Astrocyte of the cerebellum (primary cell): Measurements from ENCODE around the gene PARP8.

Source experiments
- DNase-seq: peaks from one replicate; pipeline ENCODE4 v3.0.0-alpha.2; 2011; ENCODE audit warnings: low read depth
- H3K4me3 ChIP-seq: 2 replicates; pipeline ENCODE4 v1.5.1; 2011; ENCODE audit warnings: mild to moderate bottlenecking, low read depth, low read length, moderate library complexity
- in situ Hi-C: cut with HindIII; loops from 2 replicates; pipeline ENCODE4 v1.10.0; 2017; ENCODE audit warnings: low sequenced_read_pairs
- TF ChIP-seq, protein P1 (sequence below): IDR thresholded peaks from 2 replicates; pipeline ENCODE4 v1.5.1; 2012; ENCODE audit warnings: low read length, low read depth, moderate library complexity, mild to moderate bottlenecking; ENCODE audit errors: missing control alignments

The PARP8 gene

GRCh38 chr5:50702615-50703366, 36.4 kb downstream of the PARP8 start:
- DNase-seq = no peak
- H3K4me3 ChIP-seq = no peak overlapping the region
- TF ChIP-seq, protein P1, sequence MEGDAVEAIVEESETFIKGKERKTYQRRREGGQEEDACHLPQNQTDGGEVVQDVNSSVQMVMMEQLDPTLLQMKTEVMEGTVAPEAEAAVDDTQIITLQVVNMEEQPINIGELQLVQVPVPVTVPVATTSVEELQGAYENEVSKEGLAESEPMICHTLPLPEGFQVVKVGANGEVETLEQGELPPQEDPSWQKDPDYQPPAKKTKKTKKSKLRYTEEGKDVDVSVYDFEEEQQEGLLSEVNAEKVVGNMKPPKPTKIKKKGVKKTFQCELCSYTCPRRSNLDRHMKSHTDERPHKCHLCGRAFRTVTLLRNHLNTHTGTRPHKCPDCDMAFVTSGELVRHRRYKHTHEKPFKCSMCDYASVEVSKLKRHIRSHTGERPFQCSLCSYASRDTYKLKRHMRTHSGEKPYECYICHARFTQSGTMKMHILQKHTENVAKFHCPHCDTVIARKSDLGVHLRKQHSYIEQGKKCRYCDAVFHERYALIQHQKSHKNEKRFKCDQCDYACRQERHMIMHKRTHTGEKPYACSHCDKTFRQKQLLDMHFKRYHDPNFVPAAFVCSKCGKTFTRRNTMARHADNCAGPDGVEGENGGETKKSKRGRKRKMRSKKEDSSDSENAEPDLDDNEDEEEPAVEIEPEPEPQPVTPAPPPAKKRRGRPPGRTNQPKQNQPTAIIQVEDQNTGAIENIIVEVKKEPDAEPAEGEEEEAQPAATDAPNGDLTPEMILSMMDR = no peak
- in situ Hi-C loops = no loop called here

DNA sequence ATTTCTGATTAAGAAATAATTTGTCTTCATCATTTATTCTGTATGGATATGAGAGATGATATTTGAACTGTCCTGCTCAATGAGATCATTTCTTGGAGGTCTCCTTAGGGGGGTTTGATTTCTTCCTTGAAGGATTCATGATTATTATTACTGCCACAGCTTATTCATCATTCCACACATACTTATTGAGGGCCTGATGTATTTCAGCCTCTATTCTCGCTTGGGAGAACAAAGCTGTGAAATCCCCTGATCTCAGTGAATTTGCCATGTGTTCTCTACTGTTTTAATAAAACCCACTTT, 36.9 kb downstream of the PARP8 start:
- TF ChIP-seq, protein P1 = no peak
- DNase-seq = no peak
- no peak overlapping the region for H3K4me3 ChIP-seq
- in situ Hi-C loops = no loop called here

GRCh38 chr5:50704730-50705129, 38.3 kb downstream of the PARP8 start:
- DNase-seq = no peak
- TF ChIP-seq, protein P1 = no peak
- in situ Hi-C loops = no loop called here
- H3K4me3 ChIP-seq = no peak overlapping the region

- DNase-seq = no peak
- H3K4me3 ChIP-seq = no peak overlapping the region
- TF ChIP-seq, protein P1 = no peak
- in situ Hi-C loops = no loop called here
Measured at GRCh38 chr5:50709471-50709870, 43.0 kb downstream of the PARP8 start.

GRCh38 chr5:50710838-50711237, 44.4 kb downstream of the PARP8 start:
- no peak overlapping the region for H3K4me3 ChIP-seq
- DNase-seq = no peak
- in situ Hi-C loops = no loop called here
- TF ChIP-seq, protein P1 = no peak

DNA sequence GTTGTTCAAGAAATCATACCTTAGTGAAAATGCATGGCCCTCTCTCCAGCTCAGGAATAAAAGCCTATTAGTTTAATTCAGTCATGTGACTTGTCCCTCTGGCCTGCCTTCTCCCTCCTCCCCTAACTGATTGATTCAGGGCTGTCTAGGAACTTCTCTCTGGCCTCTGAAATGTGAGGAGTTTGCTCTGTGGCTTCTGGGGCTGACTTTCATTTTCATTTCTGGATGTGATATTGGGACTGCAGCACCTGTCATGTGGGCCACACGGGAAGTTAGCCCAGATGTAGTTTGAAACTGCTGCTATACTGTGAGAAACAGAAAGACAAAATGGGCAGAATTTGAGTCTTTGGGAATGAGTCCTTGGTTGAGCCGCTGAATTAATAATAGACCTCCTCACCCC, 44.8 kb downstream of the PARP8 start:
- no peak for DNase-seq
- in situ Hi-C loops = no loop called here
- TF ChIP-seq, protein P1 = no peak
- no peak overlapping the region for H3K4me3 ChIP-seq
